MCF 10A (cell line): Measurements from ENCODE around the gene CEND1. TPM values are rescaled to one million over a fixed set of nuclear protein-coding genes. Genes with fewer than 3 reads are reported as not detected.

Source experiments
- BruUV-seq: library from RNA; stranded (reverse); fragments of 400-500 nt; replicated peaks from 2 replicates; lab custom pipeline; 2021; lab: Mats Ljungman, UMichigan
- CTCF ChIA-PET: fragments of 300-600 bp; sonication (Branson Sonifier 250); formaldehyde crosslinking; extraction: SDS; loops from one replicate; lab custom pipeline; 2021; ENCODE audit warnings: antibody characterized with exemption, inconsistent platforms; lab: Yijun Ruan, JAX
- POLR2A ChIA-PET: fragments of 300-600, 350-650 bp; sonication (Branson Sonifier 250); formaldehyde crosslinking; extraction: SDS; loops from one replicate; lab custom pipeline; 2020; ENCODE audit warnings: antibody characterized with exemption, inconsistent platforms; lab: Yijun Ruan, JAX
- DNase-seq: peaks from one replicate; pipeline ENCODE4 v3.0.0-alpha.2; 2018; ENCODE audit not compliant: unreplicated experiment
- H3K27ac Mint-ChIP-seq: one replicate; pipeline ENCODE4 v1.8.0; 2022; ENCODE audit warnings: mild to moderate bottlenecking, low read depth, mixed read lengths; ENCODE audit not compliant: unreplicated experiment
- H3K27me3 Mint-ChIP-seq: one replicate; pipeline ENCODE4 v1.8.0; 2022; ENCODE audit warnings: mixed read lengths; ENCODE audit not compliant: insufficient read depth, unreplicated experiment
- H3K36me3 Mint-ChIP-seq: one replicate; pipeline ENCODE4 v1.8.0; 2022; ENCODE audit warnings: mild to moderate bottlenecking, moderate library complexity, mixed read lengths; ENCODE audit not compliant: insufficient read depth, unreplicated experiment
- H3K4me1 Mint-ChIP-seq: one replicate; pipeline ENCODE4 v1.8.0; 2022; ENCODE audit warnings: mixed read lengths; ENCODE audit not compliant: insufficient read depth, unreplicated experiment
- H3K4me3 Mint-ChIP-seq: one replicate; pipeline ENCODE4 v1.8.0; 2022; ENCODE audit warnings: mild to moderate bottlenecking, moderate library complexity, mixed read lengths; ENCODE audit not compliant: unreplicated experiment
- H3K9me3 Mint-ChIP-seq: one replicate; pipeline ENCODE4 v1.8.0; 2022; ENCODE audit warnings: mixed read lengths; ENCODE audit not compliant: unreplicated experiment
- CTCF ChIP-seq: fragments of 200-600 bp; IDR thresholded peaks from one replicate; pipeline ENCODE4 v1.8.0; 2022; ENCODE audit warnings: antibody characterized with exemption, mild to moderate bottlenecking; ENCODE audit not compliant: unreplicated experiment
- intact Hi-C: fragments of 100-400 bp; cut with micrococcal nuclease; formaldehyde crosslinking; loops from 2 replicates; pipeline ENCODE4 v1.14.1; 2022
- total RNA-seq: library from RNA; stranded (reverse); gene quantifications from 2 replicates; pipeline ENCODE4 v1.2.3, GENCODE V29; 2022

Gene CEND1
- total RNA-seq, 1 experiment from 2014 or later = not detected

- Mint-ChIP-seq H3K9me3 (no peaks in the 10 kb centered on the region), H3K36me3 (peaks cover 40% of the 10 kb centered on the region), H3K4me1 (peaks cover 17% of the 10 kb centered on the region), H3K27me3 (no peaks in the 10 kb centered on the region), H3K4me3 (peak within 1 kb of the TSS; percentile 81), H3K27ac (peak within 1 kb of the TSS; percentile 94)
- no peak for TF ChIP-seq CTCF
- ChIA-PET CTCF (no interaction called here), POLR2A (interaction anchor here (0.6 to 11.4 kb wide), 9 partner anchors 8 to 256 kb away, joined by 3 to 274 read pairs (median 4); partner anchors contain the start of genes AP2A2, PHRF1, PNPLA2 and POLR2L)
- DNase-seq = peak; percentile 68
- intact Hi-C loops = no loop called here
- BruUV-seq = no TSS peak
These were observed 42.7 kb upstream of the CEND1 start, which contains the start of gene CD151 for GRCh38 chr11:832529-833113. CD151 (plus strand) TSS chr11:832952; CDS start chr11:836070, 3,118 bp downstream.

- H3K4me3 Mint-ChIP-seq = peak overlapping the region; percentile 81
- H3K27me3 Mint-ChIP-seq = no peaks in the 10 kb centered on the region
- no TSS peak for BruUV-seq
- H3K9me3 Mint-ChIP-seq = no peaks in the 10 kb centered on the region
- no peak for DNase-seq
- TF ChIP-seq CTCF = no peak
- H3K27ac Mint-ChIP-seq = no peak overlapping the region
- CTCF ChIA-PET = no interaction called here
- peaks cover 34% of the 10 kb centered on the region for H3K36me3 Mint-ChIP-seq
- POLR2A ChIA-PET = interaction anchor here (0.5 to 11.4 kb wide), 10 partner anchors 7 to 296 kb away, joined by 3 to 274 read pairs (median 4); partner anchors contain the start of genes AP2A2, HRAS, PNPLA2 and POLR2L
- H3K4me1 Mint-ChIP-seq = peaks cover 17% of the 10 kb centered on the region
- intact Hi-C loops = no loop called here
These were observed 42.2 kb upstream of the CEND1 start for GRCh38 chr11:831961-832528.

GRCh38 chr11:831118-831864 is 41.4 kb upstream of the CEND1 start:
- TF ChIP-seq CTCF = no peak
- DNase-seq = no peak
- no TSS peak for BruUV-seq
- intact Hi-C loops = no loop called here
- CTCF ChIA-PET = no interaction called here
- no peaks in the 10 kb centered on the region for H3K27me3 Mint-ChIP-seq
- H3K4me1 Mint-ChIP-seq = peaks cover 17% of the 10 kb centered on the region
- H3K4me3 Mint-ChIP-seq = peak overlapping the region; percentile 46
- H3K36me3 Mint-ChIP-seq = peaks cover 27% of the 10 kb centered on the region
- no peaks in the 10 kb centered on the region for H3K9me3 Mint-ChIP-seq
- POLR2A ChIA-PET = interaction anchor here (0.5 to 11.4 kb wide), 8 partner anchors 12 to 296 kb away, joined by 3 to 274 read pairs (median 4); partner anchors contain the start of genes AP2A2, HRAS, PNPLA2 and POLR2L
- H3K27ac Mint-ChIP-seq = no peak overlapping the region
